WERI-Rb-1 (cell line): Measurements from ENCODE around the gene LIM2.
"Not testable (repeated sequence)": the region's sequence is repeated elsewhere in the genome, so short reads cannot be mapped to it uniquely, and the experiment has no call there.

ENCODE experiments used
- DNase-seq: peaks from one replicate; pipeline ENCODE4 v3.0.0-alpha.2; 2020
- H3K27ac ChIP-seq: fragments of 250-450 bp; sonication (Bioruptor Pico); 2 replicates; pipeline ENCODE4 v1.5.1; 2020; ENCODE audit warnings: mild to moderate bottlenecking, moderate library complexity
- H3K27me3 ChIP-seq: fragments of 250-450 bp; sonication (Bioruptor Pico); 2 replicates; pipeline ENCODE4 v1.5.1; 2021; ENCODE audit warnings: mild to moderate bottlenecking, low read depth, moderate library complexity; ENCODE audit not compliant: insufficient read depth, severe bottlenecking
- H3K36me3 ChIP-seq: fragments of 250-450 bp; sonication (Bioruptor Pico); 2 replicates; pipeline ENCODE4 v1.5.1; 2020; ENCODE audit warnings: mild to moderate bottlenecking, moderate library complexity
- H3K4me3 ChIP-seq: 2 replicates; pipeline ENCODE4 v1.5.1; 2011; ENCODE audit warnings: low read depth, mild to moderate bottlenecking, control low read depth, low read length
- H3K9me3 ChIP-seq: fragments of 250-450 bp; sonication (Bioruptor Pico); 2 replicates; pipeline ENCODE4 v1.5.1; 2021; ENCODE audit warnings: mild to moderate bottlenecking, moderate library complexity; ENCODE audit not compliant: severe bottlenecking
- CTCF ChIP-seq: IDR thresholded peaks from 2 replicates; pipeline ENCODE4 v1.5.1; 2011; ENCODE audit warnings: low read depth, mild to moderate bottlenecking, control low read depth, inconsistent platforms, low read length

The LIM2 gene

GRCh38 chr19:51415187-51415586, 27.4 kb upstream of the LIM2 start:
- H3K36me3 ChIP-seq: no peaks in the 10 kb centered on the region
- H3K27ac ChIP-seq: no peak overlapping the region
- H3K9me3 ChIP-seq: no peaks in the 10 kb centered on the region
- H3K27me3 ChIP-seq: peaks cover 9% of the 10 kb centered on the region
- H3K4me3 ChIP-seq: no peak overlapping the region
- DNase-seq: no peak
- TF ChIP-seq CTCF: no peak

- H3K27ac ChIP-seq: no peak overlapping the region
- peaks cover under 1% of the 10 kb centered on the region for H3K9me3 ChIP-seq
- H3K4me3 ChIP-seq: no peak overlapping the region
- no peak for DNase-seq
- H3K36me3 ChIP-seq: no peaks in the 10 kb centered on the region
- no peak for TF ChIP-seq CTCF
- H3K27me3 ChIP-seq: no peaks in the 10 kb centered on the region
Measured at GRCh38 chr19:51410950-51411748, 23.4 kb upstream of the LIM2 start.

- H3K4me3 ChIP-seq: no peak overlapping the region
- peak; percentile 79 for TF ChIP-seq CTCF
- peak; percentile 64 for DNase-seq
Measured at GRCh38 chr19:51407511-51408131, 19.8 kb upstream of the LIM2 start.

GRCh38 chr19:51402117-51402516, 14.3 kb upstream of the LIM2 start:
- Histone ChIP-seq H3K4me3 (no peak overlapping the region), H3K27me3 (no peaks in the 10 kb centered on the region), H3K9me3 (peaks cover 14% of the 10 kb centered on the region), H3K36me3 (no peaks in the 10 kb centered on the region), H3K27ac (no peak overlapping the region)
- no peak for TF ChIP-seq CTCF
- DNase-seq: no peak

More at GRCh38 chr19:51407511-51408131, 19.8 kb upstream of the LIM2 start:
- no peaks in the 10 kb centered on the region for H3K27me3 ChIP-seq
- H3K27ac ChIP-seq: no peak overlapping the region
- no peaks in the 10 kb centered on the region for H3K36me3 ChIP-seq
- peaks cover 6% of the 10 kb centered on the region for H3K9me3 ChIP-seq

GRCh38 chr19:51399936-51400335, 12.2 kb upstream of the LIM2 start:
- not testable (repeated sequence) for H3K27ac ChIP-seq, H3K4me3 ChIP-seq, H3K36me3 ChIP-seq, H3K27me3 ChIP-seq, DNase-seq
- H3K9me3 ChIP-seq: peaks cover 11% of the 10 kb centered on the region

- H3K27me3 ChIP-seq: no peaks in the 10 kb centered on the region
- H3K4me3 ChIP-seq: no peak overlapping the region
- no peak overlapping the region for H3K27ac ChIP-seq
- no peak for TF ChIP-seq CTCF
- DNase-seq: no peak
- H3K36me3 ChIP-seq: no peaks in the 10 kb centered on the region
- H3K9me3 ChIP-seq: peaks cover 11% of the 10 kb centered on the region
Measured at GRCh38 chr19:51399231-51399630, 11.5 kb upstream of the LIM2 start.
